Hepatocyte (in vitro differentiated cells): ENCODE data around the gene ATP7B. TPM values are rescaled to one million over a fixed set of nuclear protein-coding genes. Genes with fewer than 3 reads are reported as not detected.

Source experiments
- DNase-seq: peaks from one replicate; pipeline ENCODE4 v3.0.0-alpha.2; 2016; ENCODE audit warnings: low spot score
- H2AFZ ChIP-seq: fragments of 200-600 bp; sonication (generic); 2 replicates; pipeline ENCODE4 v1.6.0; 2016; ENCODE audit warnings: antibody characterized with exemption, mild to moderate bottlenecking
- H3K27ac ChIP-seq: fragments of 200-600 bp; sonication (generic); 2 replicates; pipeline ENCODE4 v1.5.1; 2016; ENCODE audit warnings: mild to moderate bottlenecking
- H3K27me3 ChIP-seq: fragments of 200-600 bp; sonication (generic); 2 replicates; pipeline ENCODE4 v1.6.1; 2016
- H3K36me3 ChIP-seq: fragments of 200-600 bp; sonication (generic); replicated peaks from 2 replicates; pipeline ENCODE4 v1.5.1; 2016; ENCODE audit warnings: low read depth; ENCODE audit not compliant: insufficient read depth
- H3K4me1 ChIP-seq: fragments of 200-600 bp; sonication (generic); 2 replicates; pipeline ENCODE4 v1.5.1; 2016; ENCODE audit warnings: mild to moderate bottlenecking, moderate library complexity; ENCODE audit not compliant: insufficient read depth
- H3K4me2 ChIP-seq: fragments of 200-600 bp; sonication (generic); 2 replicates; pipeline ENCODE4 v1.6.0; 2016
- H3K4me3 ChIP-seq: fragments of 200-600 bp; sonication (generic); 2 replicates; pipeline ENCODE4 v1.5.1; 2016; ENCODE audit warnings: mild to moderate bottlenecking
- H3K79me2 ChIP-seq: fragments of 200-600 bp; sonication (generic); 2 replicates; pipeline ENCODE4 v1.6.0; 2017; ENCODE audit warnings: mild to moderate bottlenecking
- H3K9me2 ChIP-seq: fragments of 200-600 bp; sonication (generic); replicated peaks from 2 replicates; pipeline ENCODE4 v1.6.0; 2017; ENCODE audit warnings: mild to moderate bottlenecking; ENCODE audit not compliant: insufficient read depth
- H3K9me3 ChIP-seq: fragments of 200-600 bp; sonication (generic); 2 replicates; pipeline ENCODE4 v1.5.1; 2016; ENCODE audit warnings: low read depth, mild to moderate bottlenecking
- H4K20me1 ChIP-seq: fragments of 200-600 bp; sonication (generic); 2 replicates; pipeline ENCODE4 v1.6.0; 2016; ENCODE audit warnings: mild to moderate bottlenecking; ENCODE audit not compliant: insufficient read depth, poor library complexity, severe bottlenecking
- EZH2 ChIP-seq: fragments of 200-600 bp; sonication (generic); IDR thresholded peaks from 2 replicates; pipeline ENCODE4 v1.6.1; 2016; ENCODE audit warnings: antibody characterized with exemption, mild to moderate bottlenecking, borderline replicate concordance
- EZH2phosphoT487 ChIP-seq: fragments of 200-600 bp; sonication (generic); IDR thresholded peaks from one replicate; pipeline ENCODE4 v1.6.1; 2018; ENCODE audit warnings: antibody characterized with exemption, mild to moderate bottlenecking, low read depth, moderate library complexity; ENCODE audit not compliant: unreplicated experiment, severe bottlenecking
- WGBS: methylation state at CpG from one replicate; pipeline ENCODE4 v1.1.6; 2016; ENCODE audit warnings: low lambda C conversion rate; ENCODE audit errors: missing lambda C conversion rate; 5-methylcytosine and 5-hydroxymethylcytosine counted together
- polyA plus RNA-seq: library from polyadenylated mRNA; unstranded; fragments of >200 nt; fragmentation: Nextera tagmentation; extraction: Ambion mirVana; gene quantifications from 2 replicates; pipeline ENCODE4 v1.2.1, GENCODE V29; 2016
- total RNA-seq: library from RNA; depleted of rRNA; stranded (reverse); fragments of >200 nt; gene quantifications from 2 replicates; pipeline ENCODE4 v1.2.3, GENCODE V29; 2014
- TF ChIP-seq, protein P1 (sequence below): fragments of 200-600 bp; sonication (generic); IDR thresholded peaks from 2 replicates; pipeline ENCODE4 v1.5.1; 2016; ENCODE audit warnings: antibody characterized with exemption, mild to moderate bottlenecking; ENCODE audit not compliant: poor library complexity

Gene ATP7B
- 51.2 and 70.0 TPM in 2 replicates for total RNA-seq
- 47.3 and 56.8 TPM in 2 replicates for polyA plus RNA-seq

DNA sequence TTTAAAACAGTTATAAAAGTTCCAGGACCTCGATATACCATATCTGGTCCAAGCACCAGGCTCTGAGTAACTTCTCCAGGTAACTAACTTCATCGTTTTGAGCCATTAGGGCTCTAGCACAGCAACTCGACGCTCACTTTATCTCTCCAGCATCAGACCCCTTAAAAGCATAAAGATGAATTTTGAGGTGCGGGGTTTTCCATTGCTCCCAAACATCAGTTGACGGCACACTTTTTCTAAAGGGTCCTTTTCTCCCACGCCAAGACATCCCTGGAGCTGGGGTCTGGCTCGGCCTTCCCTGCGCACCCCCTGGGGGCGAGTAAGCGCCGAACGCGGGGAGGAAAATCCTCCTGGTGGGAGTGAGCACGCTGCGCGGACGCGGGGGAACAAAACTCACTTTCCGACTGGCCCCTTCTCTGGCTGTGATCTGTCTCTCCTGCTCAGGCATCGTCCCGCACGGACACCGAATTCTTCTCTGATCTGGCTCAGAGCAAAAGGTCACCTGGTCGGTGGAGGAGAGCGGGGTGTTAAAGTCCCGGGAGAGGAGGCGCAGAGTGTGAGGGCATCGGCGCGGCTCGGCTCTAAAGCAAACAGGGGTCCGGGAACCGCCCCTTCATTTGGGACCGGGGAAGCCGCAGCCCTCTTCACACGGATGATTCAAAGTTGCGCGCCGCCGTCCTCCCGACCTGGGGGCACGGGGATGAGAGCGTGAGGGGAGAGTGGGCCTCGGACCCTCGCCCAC, at the start of gene ATP7B:
TSS of gene ATP7B (minus strand) at position 561 of the 742 bp plus-strand sequence. CDS start at position 448, 113 bp downstream.
- Histone ChIP-seq H3K36me3 (no peaks in the 10 kb centered on the region), H3K4me1 (peaks cover 28% of the 10 kb centered on the region), H3K4me2 (peak within 1 kb of the TSS; percentile 89), H4K20me1 (no peaks in the 10 kb centered on the region), H3K4me3 (peak within 1 kb of the TSS; percentile 51), H3K9me3 (no peaks in the 10 kb centered on the region), H3K79me2 (peaks cover 89% of the 10 kb centered on the region), H3K27me3 (no peaks in the 10 kb centered on the region), H3K27ac (peak within 1 kb of the TSS; percentile 72), H3K9me2 (no peaks in the 10 kb centered on the region), H2AFZ (peak within 1 kb of the TSS; percentile 71)
- peak; percentile 43 for DNase-seq
- 4% methylated on average over 45 of the region's 46 CpGs for WGBS
- TF ChIP-seq EZH2: no peak
- TF ChIP-seq, protein P1, sequence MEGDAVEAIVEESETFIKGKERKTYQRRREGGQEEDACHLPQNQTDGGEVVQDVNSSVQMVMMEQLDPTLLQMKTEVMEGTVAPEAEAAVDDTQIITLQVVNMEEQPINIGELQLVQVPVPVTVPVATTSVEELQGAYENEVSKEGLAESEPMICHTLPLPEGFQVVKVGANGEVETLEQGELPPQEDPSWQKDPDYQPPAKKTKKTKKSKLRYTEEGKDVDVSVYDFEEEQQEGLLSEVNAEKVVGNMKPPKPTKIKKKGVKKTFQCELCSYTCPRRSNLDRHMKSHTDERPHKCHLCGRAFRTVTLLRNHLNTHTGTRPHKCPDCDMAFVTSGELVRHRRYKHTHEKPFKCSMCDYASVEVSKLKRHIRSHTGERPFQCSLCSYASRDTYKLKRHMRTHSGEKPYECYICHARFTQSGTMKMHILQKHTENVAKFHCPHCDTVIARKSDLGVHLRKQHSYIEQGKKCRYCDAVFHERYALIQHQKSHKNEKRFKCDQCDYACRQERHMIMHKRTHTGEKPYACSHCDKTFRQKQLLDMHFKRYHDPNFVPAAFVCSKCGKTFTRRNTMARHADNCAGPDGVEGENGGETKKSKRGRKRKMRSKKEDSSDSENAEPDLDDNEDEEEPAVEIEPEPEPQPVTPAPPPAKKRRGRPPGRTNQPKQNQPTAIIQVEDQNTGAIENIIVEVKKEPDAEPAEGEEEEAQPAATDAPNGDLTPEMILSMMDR: peak; percentile 32

DNA sequence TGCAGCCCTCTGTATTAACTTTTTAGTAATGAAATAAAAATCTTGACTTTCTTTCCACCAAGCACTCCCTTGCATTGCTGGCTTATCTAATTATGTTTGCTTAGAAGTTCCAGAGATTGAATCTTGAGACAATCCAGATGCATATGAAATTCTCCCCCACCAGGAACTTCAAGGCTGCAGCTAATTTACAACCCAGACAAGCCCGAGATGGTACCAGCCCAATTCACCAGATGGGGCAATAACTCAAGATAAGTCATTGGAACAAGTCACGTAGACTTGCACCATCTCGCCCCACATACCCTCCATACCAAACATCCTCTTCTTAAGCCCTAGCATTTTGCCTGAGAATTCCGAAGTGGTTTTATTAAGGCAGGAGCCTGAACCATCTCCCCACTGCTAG, 42.2 kb upstream of the ATP7B start:
- WGBS: 44% methylated on average over 4 of the region's 4 CpGs
- peak; percentile 59 for DNase-seq
- H3K27ac ChIP-seq: peak overlapping the region; percentile 15

DNA sequence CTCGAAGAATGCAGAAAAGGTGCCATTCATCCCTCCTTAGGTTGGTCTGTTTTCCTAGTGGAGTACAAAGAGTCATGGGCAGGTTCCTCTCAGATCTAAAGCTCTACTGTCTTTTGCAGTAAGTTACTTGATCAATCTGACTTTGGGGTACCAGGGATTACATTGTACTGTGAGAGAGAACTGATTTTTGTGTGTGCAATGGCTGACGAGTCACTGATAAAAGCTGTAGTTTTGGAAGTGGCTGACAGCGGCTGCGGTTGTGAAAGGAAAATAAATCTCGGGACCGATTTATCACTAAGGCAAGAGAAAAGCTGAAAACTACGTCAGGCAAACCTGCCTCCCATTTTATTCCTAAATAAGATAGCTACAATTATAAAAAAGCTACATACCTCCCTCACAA, 40.1 kb upstream of the ATP7B start:
- DNase-seq: no peak
- Histone ChIP-seq H3K27me3 (no peaks in the 10 kb centered on the region), H3K9me2 (no peaks in the 10 kb centered on the region), H3K79me2 (no peaks in the 10 kb centered on the region), H4K20me1 (no peaks in the 10 kb centered on the region), H3K4me2 (peak overlapping the region; percentile 46), H3K9me3 (no peaks in the 10 kb centered on the region), H3K4me1 (no peaks in the 10 kb centered on the region), H2AFZ (peak overlapping the region; percentile 49), H3K36me3 (no peaks in the 10 kb centered on the region), H3K4me3 (no peak overlapping the region), H3K27ac (peak overlapping the region; percentile 46)
- WGBS: 45% methylated on average over 7 of the region's 7 CpGs
- TF ChIP-seq, protein P1: no peak

More for the DNA sequence above, 42.2 kb upstream of the ATP7B start:
- Histone ChIP-seq H3K9me3 (no peaks in the 10 kb centered on the region), H3K27me3 (no peaks in the 10 kb centered on the region), H3K4me1 (no peaks in the 10 kb centered on the region), H3K36me3 (no peaks in the 10 kb centered on the region), H3K4me3 (no peak overlapping the region), H4K20me1 (no peaks in the 10 kb centered on the region), H2AFZ (no peak overlapping the region), H3K79me2 (no peaks in the 10 kb centered on the region), H3K4me2 (peak overlapping the region; percentile 35), H3K9me2 (no peaks in the 10 kb centered on the region)
- TF ChIP-seq EZH2phosphoT487: no peak
- no peak for TF ChIP-seq EZH2
- TF ChIP-seq, protein P1: no peak
